COR-L47 (cell line): Measurements from ENCODE around the gene UBAP1L.
"Not testable (repeated sequence)": the region's sequence is repeated elsewhere in the genome, so short reads cannot be mapped to it uniquely, and the experiment has no call there.

Experiments
- DNase-seq: peaks from one replicate; lab custom pipeline; 2025; lab: John Stamatoyannopoulos, UW

UBAP1L gene

GRCh38 chr15:65083262-65083701 lies 31.7 kb downstream of the UBAP1L start:
- no peak for DNase-seq

DNA sequence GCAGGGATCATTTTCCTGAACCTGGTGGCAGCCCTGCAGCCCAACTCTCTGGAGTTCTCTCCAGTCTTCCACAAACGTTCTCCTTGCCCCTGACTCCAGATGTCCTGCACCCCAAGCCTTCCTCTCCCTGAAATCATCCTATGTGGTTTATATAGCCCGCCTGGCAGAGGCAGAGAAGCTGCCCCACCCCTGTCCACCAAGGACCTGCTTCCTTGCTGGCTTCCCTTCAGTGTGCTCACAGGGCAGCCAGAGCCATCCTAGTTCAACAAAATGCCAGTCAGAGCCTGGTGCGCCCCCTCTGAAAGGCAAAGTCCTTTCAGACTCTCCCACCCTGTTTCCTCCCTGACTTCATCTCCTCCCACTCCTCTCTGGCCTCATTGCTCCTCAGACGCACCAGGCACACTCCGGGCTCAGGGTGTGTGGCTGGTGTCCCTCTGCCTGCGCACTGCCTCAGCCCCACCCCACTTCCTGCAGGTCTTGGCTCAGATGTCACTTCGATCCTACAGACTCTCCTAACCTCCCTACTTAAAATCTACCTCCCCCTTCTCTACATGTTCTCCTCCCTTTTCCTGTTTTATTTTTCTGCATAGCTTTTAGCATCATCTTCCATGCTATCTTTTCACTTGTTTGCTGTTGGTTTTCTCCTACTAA lies 32.6 kb downstream of the UBAP1L start:
- no peak for DNase-seq

- DNase-seq = no peak
Measured at GRCh38 chr15:65081758-65082157, 33.2 kb downstream of the UBAP1L start.

GRCh38 chr15:65081270-65081669 lies 33.7 kb downstream of the UBAP1L start:
- no peak for DNase-seq

DNA sequence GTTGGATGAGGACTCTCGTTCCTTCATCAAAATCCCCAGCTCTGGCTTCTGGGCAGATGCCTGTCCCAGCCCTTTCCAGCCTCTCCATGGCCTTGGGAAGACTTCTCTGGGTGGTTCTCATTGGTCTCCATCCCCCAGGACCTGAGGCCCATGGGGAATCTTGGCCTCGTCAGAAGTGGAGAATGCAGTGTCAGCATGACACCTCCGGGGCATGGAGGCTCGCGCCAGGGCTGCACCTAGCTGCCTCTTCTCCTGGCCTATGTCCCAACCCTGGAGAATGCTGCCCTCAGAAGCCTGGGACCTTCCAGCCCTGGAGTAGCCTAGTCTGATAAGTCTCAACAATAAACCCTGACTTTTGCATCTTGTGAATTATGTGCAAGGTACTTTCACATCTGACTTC lies 35.4 kb downstream of the UBAP1L start:
- no peak for DNase-seq

DNA sequence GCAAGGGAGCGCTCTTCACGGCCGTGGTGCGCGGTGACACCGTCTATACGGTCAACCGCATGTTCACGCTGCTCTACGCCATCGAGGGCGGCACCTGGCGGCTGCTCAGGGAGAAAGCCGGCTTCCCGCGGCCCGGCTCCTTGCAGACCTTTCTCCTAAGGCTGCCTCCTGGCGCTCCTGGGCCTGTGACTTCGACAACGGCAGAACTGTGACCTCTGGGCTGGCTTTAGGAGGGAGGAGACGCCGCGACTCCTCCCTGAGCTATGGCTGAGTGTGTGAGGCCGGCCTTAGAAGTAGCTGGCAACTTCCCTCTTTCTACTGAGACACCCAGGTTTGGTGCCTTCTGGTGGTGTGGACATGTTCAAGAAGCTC lies 37.0 kb downstream of the UBAP1L start:
- no peak for DNase-seq

DNA sequence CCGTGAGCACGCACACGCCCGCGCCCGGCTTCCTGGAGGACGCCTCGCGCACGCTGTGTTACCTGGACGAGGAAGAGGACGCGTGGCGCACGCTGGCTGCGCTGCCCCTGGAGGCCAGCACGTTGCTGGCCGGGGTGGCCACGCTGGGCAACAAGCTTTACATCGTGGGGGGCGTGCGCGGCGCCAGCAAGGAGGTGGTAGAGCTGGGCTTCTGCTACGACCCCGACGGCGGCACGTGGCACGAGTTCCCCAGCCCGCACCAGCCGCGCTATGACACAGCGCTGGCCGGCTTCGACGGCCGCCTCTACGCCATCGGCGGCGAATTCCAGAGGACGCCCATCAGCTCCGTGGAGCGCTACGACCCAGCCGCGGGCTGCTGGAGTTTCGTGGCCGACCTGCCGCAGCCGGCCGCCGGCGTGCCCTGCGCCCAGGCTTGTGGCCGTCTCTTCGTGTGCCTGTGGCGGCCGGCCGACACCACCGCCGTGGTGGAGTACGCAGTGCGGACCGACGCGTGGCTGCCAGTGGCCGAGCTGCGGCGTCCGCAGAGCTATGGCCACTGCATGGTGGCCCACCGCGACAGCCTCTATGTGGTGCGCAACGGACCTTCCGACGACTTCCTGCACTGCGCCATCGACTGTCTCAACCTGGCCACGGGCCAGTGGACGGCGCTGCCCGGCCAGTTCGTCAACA lies 37.6 kb downstream of the UBAP1L start:
- DNase-seq = no peak

DNA sequence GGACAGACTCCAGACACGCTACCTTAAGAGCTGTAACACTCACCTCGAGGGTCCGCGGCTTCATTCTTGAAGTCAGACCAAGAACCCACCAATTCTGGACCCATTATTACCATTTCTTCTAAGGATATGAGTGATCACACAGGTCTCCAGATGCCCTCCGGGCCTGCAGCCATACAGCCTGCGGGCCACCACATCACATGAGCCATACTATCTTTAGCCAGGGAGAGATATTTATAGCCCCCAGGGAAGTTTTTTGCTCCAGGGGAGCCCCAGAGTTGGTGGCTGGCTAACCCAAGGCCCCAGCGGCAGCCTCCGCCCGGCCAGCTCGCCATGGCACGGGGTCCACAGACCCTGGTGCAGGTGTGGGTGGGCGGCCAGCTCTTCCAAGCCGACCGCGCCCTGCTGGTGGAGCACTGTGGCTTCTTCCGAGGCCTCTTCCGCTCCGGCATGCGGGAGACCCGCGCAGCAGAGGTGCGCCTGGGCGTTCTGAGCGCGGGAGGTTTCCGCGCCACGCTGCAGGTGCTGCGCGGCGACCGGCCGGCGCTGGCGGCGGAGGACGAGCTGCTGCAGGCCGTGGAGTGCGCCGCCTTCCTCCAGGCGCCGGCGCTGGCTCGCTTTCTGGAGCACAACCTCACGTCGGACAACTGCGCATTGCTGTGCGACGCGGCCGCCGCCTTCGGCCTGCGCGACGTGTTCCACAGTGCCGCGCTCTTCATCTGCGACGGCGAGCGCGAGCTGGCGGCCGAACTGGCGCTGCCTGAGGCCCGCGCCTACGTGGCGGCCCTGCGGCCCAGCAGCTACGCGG lies 38.3 kb downstream of the UBAP1L start, which contains the start of gene KBTBD13:
Gene KBTBD13 (plus strand): TSS at position 261 of the 805 bp plus-strand sequence. CDS start 70 bp downstream, at position 331.
- no peak for DNase-seq

GRCh38 chr15:65075607-65076395 lies 39.2 kb downstream of the UBAP1L start:
- not testable (repeated sequence) for DNase-seq

GRCh38 chr15:65074946-65075345 lies 40.1 kb downstream of the UBAP1L start:
- not testable (repeated sequence) for DNase-seq

DNA sequence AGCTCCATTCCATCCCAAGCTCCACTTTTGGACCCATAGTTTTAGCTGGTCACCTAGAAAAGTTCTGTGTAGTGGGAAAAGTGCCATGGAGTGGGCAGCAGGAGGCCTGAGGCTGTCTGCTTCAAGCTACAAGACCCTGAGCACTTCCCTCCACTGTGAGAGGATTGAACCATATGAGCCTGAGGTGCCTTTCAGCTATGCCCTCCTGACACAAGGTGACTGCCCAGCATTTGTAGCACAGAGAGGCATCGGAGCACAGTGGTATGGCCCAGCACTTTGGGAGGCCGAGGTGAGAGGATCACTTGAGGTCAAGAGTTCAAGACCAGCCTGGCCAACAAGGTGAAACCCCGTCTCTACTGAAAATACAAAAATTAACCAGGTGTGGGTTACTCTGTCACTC lies 42.4 kb downstream of the UBAP1L start:
- no peak for DNase-seq

DNA sequence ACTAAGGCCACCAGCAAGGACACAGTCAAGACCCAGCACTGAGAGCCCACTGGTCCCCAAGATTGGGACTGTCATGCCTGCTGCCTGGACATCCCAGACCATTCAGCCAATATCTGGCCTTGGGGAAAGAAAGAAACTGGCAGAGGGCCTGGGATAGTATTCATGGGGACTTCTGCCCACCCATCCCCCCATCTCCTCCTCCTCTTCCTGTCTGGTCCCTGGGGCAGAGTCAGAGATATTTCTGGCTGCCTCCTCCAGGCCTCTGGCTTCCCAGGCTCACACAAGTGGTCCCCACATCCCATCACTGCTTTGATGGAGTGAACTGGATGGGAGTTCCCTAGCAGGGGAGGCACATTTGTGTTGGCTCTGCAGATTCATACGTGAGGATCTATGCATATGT lies 43.0 kb downstream of the UBAP1L start:
- no peak for DNase-seq

- DNase-seq = no peak
Measured at GRCh38 chr15:65071381-65071811, 43.6 kb downstream of the UBAP1L start.

DNA sequence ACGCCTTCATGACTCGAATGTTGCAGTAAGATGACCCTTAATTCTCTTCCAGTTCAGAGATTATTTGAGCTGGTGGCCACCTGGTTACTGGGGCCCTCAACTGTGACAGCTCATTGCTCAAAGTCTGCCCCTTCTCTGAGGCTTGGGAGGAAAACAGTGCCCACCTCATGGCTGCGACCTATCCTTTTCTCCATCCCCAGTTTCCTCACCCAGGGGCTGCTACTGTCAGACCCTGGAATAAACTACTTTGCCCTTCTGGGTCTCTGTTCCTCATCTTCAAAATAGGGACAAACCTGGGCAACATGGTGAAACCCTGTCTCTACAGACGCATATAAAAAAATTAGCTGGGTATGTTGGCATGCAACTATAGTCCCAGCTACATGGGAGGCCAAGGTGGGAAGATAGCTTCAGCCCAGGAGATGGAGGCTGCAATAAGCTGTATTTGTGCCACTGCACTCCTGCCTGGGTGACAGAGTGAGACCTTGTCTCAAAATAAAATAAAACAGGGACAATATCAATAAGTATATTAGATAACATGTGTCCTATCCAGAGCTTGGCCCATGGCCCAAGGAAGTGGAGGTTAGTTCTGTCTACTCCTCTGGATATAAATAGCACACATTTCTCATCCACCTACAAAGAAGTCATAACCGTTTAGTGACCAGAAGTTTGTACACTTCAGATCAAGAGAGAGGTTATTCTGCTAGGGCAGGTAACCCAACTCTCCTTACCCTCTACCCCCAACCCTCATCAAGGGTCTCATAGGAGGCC lies 45.0 kb downstream of the UBAP1L start:
- DNase-seq = no peak

DNA sequence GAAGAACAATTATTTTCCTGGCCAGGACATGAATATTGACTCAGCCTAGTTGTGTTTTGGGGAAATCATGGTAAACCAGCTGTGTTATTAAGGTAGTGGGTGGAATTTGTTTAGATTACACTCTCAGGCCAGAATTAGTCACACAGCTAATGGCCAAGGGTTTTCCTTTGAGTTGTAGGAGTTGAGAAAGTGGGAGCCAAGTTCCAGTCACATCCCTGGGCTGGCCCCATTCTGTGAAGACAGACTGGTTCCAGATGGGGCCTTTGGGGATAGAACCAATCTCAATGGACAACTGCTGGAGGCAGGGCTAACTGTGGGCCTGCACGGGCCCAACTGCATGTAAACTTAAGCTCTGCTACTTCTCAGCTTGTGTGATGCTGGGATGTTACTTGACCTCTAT lies 45.8 kb downstream of the UBAP1L start:
- no peak for DNase-seq

DNA sequence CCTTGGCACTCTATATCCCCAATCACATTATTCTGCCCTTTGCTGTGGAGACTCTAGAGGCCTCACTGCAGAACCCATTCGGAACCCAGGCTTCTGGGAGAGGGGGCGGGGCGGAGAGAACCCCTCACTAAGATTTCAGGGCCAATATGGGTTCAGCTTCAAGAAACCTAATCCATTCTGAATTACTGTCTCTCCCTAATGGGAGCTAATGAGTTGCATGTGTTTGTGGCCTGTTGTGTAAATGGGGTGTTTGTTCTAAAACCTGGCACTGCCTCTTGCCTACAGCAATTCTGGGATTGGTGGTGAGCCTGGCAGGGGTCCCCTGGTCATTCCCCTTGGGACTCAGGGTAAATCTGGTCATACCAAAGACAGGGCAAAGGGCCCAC lies 46.6 kb downstream of the UBAP1L start:
- no peak for DNase-seq

- DNase-seq = no peak
Measured at GRCh38 chr15:65067645-65068402, 47.2 kb downstream of the UBAP1L start, which contains the start of gene RASL12. RASL12 (minus strand) TSS chr15:65067991; CDS start chr15:65067835, 156 bp downstream.

DNA sequence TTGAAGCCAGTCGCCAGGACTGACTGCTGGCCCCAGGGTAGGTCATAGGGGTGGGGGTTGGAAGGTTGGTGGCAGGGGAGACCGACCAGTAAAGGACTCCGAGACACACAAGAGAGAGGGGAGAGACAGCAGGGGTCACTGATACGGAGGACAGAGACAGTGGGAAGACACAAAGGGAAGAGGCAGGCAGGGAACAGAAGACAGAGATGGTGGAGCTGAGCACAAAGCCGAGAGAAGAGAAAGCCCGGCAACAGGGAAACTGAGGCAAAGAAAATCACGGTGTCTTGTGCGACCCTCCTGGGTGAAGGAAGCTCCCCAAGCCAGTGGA lies 47.7 kb downstream of the UBAP1L start:
- DNase-seq = no peak

DNA sequence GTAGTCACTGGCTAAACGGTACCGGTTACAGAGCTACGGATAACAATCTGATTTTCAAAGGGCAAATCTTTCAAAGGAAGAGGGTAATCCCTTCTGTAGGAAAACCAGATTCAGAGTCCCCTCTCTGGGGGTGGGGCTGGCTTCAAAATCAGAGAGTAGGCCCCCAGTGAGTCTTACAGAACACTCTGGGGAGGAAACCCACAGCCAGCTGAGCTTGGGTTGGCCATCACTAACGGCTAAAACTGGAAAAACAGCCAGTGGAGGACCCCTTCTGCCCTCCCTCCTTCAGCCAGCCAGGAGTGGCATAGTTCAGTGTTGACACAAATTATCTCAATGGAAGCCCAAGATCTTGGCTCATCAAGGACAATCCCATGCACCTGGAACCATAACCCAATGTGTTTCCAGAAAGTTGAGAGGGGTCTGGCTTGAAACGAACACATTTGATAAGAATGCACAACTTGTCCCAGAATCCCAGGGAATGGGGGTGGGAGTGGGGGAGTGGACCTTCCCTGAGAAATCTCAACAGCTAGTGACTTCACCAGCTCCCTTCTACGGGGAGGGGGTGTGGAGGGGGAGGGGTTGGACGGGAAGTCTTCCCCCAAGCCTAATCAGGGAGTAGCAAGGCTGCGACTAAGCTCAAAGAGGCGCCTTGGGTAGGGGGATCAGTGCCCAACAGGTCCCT lies 48.2 kb downstream of the UBAP1L start:
- no peak for DNase-seq
